ENCODE data around the gene SENP3.

Gene SENP3

DNA sequence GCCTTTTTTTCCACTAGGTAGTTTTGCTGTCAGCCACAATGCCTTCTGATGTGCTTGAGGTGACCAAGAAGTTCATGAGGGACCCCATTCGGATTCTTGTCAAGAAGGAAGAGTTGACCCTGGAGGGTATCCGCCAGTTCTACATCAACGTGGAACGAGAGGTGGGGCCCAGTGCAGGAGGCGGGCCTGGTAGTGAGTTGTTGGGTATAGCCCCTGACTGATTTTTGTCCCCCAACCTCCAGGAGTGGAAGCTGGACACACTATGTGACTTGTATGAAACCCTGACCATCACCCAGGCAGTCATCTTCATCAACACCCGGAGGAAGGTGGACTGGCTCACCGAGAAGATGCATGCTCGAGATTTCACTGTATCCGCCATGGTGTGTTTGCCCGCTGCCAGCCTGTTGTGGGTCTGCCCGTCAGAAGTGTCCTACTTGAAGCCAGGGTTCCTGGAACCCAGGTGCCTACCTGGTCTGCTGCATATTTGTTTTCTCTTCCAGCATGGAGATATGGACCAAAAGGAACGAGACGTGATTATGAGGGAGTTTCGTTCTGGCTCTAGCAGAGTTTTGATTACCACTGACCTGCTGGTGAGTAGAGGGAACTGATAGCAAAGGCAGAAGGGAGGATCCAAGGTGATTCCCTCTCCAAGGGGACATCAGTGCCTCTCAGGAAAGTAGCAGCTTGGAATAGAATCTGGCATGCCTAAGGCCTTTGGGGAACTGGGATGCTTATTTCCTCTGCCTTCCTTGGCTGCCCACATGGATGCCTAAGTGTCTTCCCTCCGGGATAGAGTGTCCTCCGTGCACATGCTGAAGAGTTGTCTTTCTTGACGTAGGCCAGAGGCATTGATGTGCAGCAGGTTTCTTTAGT is 15.8 kb downstream of the SENP3 start:
- DNase-seq, result no peak

DNA sequence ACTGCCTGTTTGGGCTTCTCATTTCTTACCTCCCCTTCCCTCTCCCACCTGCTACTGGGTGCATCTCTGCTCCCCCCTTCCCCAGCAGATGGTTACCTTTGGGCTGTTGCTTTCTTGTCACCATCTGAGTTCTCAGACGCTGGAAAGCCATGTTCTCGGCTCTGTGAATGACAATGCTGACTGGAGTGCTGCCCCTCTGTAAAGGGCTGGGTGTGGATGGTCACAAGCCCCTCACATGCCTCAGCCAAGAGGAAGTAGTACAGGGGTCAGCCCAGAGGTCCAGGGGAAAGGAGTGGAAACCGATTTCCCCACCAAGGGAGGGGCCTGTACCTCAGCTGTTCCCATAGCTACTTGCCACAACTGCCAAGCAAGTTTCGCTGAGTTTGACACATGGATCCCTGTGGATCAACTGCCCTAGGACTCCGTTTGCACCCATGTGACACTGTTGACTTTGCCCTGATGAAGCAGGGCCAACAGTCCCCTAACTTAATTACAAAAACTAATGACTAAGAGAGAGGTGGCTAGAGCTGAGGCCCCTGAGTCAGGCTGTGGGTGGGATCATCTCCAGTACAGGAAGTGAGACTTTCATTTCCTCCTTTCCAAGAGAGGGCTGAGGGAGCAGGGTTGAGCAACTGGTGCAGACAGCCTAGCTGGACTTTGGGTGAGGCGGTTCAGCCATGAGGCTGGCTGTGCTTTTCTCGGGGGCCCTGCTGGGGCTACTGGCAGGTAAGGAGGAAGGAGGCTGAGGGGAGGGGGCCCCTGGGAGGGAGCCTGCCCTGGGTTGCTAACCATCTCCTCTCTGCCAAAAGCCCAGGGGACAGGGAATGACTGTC is 17.5 kb downstream of the SENP3 start, which contains the start of gene CD68:
TSS of gene CD68 (plus strand) at position 638 of the 833 bp plus-strand sequence. CDS start at position 678, 40 bp downstream.
- peak; percentile 92 for DNase-seq

DNA sequence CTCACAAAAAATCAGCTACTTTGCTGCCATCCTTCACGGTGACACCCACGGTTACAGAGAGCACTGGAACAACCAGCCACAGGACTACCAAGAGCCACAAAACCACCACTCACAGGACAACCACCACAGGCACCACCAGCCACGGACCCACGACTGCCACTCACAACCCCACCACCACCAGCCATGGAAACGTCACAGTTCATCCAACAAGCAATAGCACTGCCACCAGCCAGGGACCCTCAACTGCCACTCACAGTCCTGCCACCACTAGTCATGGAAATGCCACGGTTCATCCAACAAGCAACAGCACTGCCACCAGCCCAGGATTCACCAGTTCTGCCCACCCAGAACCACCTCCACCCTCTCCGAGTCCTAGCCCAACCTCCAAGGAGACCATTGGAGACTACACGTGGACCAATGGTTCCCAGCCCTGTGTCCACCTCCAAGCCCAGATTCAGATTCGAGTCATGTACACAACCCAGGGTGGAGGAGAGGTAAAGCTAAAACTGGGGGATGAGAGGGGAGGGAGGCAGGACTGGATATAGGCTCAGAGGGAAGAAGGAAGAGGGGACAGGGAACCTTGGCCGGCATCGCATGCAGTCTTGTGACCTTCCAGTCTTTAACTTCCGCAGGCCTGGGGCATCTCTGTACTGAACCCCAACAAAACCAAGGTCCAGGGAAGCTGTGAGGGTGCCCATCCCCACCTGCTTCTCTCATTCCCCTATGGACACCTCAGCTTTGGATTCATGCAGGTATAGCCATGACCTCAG is 18.3 kb downstream of the SENP3 start:
- DNase-seq, result peak; percentile 60

DNA sequence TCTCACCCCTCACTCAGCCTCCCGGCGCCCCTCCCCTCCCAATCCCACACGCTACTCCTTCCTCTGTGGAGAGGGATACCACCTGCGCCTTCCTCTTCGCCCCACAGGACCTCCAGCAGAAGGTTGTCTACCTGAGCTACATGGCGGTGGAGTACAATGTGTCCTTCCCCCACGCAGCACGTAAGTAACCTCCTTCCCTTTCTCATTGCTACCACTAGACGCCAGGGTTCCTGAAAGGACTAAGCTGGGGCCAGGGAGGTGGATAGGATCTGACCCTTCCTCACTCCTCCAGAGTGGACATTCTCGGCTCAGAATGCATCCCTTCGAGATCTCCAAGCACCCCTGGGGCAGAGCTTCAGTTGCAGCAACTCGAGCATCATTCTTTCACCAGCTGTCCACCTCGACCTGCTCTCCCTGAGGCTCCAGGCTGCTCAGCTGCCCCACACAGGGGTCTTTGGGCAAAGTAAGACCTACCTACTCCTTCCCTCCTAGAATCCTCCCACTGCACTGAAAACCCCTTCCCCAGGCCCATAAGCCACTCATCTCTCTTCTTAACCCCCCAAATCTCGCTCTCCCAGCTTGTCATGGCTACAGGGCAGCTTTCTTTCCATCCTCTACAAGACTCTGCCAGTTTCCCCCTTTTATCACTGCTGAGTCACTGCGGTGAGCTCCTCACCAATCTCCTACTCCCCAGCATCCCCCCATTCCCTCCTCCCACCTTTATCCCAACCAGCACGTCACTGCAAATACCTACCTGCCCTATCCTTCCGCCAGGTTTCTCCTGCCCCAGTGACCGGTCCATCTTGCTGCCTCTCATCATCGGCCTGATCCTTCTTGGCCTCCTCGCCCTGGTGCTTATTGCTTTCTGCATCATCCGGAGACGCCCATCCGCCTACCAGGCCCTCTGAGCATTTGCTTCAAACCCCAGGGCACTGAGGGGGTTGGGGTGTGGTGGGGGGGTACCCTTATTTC is 19.2 kb downstream of the SENP3 start:
- peak; percentile 61 for DNase-seq

DNA sequence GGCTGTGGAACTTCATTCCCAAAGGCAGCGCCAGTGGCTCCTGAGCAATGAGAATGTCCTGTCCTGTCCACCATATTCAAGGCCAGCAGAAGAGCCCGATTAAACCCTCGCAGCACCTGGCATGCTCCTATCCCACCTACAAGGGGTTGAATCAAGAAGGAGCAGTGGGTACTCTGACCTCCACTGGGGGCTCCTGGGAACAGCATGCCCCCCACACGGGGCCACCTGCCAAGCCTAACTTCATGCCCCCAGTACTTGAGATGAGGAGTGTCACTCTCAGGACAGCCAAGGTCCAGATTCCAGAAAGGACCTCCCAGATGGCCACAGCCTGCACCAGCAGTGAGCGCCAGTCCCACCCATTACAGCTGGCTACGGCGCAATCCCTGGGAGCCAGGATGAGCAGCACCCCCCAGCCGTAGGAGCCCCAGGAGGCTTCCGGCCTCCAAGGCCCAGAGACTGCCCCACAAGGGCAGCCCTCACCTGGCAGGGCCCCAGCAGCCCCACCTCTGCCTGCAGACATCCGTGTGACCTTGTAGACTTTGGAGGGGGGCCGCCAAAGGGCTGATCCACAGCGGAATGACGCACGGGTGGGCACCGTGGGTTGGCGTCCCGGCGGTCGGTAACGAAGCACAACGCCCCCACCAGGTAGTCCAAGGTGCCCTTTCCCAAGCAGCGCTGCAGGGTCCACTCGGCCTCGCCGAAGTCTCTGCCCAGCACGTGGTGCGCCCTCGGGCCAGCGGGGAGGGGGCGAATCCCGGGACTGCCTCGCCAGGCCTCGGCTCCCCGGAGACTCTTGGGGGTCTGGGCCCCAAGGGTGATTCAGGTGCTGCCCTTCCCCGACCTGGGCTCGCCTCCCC is 20.9 kb downstream of the SENP3 start:
- no peak for DNase-seq

DNA sequence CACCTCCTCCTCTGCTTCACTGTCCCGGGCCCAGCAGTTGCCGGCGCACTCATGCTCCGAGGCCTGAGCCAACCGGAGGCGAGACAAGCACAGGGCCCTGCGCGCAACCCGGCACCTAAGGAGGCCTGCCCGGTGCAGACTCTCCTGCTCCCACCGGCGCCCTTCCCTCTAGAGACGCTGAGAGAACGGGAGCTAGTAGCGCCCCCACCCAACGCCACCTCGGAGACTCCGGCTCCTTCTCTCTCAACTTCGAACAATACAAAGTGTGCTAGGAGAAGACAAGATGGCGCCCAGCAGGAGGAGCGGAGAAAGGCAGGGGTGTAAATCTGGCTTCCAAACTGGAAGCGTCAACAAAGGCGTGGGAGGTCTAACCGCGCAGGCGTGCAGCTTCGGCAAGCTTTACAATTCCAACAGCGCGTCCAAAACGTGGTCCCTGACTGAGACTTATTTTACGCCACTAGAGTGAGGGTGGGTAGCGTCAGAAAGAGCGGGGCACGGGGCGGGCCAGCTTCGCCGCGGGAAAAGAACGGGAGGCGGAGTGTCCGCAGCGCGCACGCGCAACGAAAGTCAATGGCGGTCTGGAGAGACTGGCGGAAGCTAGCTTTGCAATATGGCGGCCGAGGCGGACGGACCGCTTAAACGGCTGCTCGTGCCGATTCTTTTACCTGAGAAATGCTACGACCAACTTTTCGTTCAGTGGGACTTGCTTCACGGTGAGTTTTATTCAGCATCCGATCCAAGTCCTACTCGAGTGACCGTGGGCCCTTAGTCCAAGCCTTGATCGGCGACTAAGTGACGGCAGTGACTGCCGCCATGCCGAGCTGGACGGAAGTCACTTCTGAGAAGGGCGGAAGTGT is 21.8 kb downstream of the SENP3 start, which contains the start of gene MPDU1:
TSS of gene MPDU1 (plus strand) at position 600 of the 857 bp plus-strand sequence. CDS start at position 611, 11 bp downstream.
- DNase-seq, result peak; percentile 99

DNA sequence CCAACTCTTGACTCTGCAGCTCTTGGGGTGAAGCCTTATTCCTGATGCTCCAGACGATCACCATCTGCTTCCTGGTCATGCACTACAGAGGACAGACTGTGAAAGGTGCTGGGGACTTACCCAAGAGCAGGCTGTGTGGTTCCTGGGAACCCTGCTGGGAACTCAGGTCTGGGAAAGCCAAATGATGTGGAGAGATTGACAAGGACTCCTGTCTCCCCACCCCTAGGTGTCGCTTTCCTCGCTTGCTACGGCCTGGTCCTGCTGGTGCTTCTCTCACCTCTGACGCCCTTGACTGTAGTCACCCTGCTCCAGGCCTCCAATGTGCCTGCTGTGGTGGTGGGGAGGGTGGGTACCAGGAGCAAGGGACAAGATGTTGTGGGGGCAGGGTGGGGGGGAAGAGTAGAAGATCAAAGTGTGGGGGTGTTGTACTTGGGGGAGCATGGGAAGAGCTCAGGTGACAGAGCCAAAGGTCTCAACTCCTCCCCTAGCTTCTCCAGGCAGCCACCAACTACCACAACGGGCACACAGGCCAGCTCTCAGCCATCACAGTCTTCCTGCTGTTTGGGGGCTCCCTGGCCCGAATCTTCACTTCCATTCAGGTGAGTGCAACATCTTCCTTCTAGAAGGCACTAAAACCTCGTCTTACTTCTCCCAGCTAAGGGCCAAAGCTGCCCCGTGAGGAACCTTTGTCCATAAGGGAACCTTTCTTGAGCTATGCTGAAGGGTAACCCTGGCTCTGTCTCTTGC is 25.1 kb downstream of the SENP3 start:
- DNase-seq, result peak; percentile 71

DNA sequence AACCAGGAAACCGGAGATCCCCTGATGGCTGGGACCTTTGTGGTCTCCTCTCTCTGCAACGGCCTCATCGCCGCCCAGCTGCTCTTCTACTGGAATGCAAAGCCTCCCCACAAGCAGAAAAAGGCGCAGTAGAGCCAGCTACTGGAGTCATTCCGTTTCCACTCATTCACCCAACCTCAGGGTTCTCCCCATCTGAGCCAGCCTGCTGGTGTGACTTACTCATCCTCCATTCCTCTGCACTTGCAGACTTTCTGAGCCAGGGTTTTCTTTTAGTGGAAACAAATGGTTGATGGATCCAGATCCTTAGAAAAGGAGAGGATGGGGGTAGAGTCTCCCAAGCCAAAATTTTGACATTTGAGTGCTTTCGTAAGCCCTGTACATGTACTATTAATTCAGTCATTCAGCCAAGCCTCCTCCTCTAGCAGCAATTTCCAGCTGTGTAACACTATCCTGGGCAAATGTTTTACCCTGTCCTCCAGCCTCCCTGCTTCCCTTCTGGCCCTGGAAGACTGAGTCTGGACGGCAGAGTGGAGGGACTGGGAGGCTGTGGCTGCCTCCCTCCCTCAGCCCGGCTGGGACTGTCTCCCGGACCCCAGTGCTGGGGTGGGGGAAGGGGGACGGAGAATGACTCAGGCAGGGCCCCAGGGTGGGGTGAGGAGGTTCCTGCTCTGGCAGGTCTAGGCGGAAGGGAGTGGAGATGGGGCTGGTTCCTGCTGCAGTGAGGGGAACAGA is 25.9 kb downstream of the SENP3 start:
- DNase-seq, result peak; percentile 78

DNA sequence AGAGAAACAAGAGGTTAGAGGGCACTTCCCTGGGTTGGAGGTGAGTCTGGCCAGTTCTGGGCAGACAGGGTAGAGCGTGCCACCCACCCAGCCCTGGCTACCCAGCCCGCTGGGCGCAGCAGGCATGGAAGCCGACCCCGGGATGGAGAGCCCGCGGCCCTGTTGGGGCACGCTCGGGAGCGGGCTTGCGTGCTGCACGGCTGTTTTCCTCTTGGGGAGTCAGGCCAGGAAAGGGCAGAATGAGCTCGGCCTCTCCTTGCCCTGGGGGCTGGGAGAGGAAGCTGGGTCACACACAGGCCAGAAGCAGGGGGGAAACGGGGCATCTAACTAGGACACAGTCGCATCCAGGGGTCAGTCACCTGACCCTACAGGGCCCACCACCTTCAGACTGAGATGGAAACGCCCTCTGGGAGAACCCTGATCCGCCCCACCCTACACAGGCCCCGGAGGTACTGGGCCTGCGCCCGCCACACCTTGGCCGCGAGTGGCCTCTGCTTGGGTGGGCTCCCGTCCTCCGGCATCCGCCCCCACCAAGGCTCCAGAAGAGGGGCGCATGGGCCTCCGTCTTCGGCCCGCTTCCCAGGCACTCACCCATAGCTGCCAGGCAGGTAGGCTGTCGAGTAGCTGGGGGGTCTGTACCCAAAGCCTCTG is 27.0 kb downstream of the SENP3 start:
- DNase-seq, result peak; percentile 57

DNA sequence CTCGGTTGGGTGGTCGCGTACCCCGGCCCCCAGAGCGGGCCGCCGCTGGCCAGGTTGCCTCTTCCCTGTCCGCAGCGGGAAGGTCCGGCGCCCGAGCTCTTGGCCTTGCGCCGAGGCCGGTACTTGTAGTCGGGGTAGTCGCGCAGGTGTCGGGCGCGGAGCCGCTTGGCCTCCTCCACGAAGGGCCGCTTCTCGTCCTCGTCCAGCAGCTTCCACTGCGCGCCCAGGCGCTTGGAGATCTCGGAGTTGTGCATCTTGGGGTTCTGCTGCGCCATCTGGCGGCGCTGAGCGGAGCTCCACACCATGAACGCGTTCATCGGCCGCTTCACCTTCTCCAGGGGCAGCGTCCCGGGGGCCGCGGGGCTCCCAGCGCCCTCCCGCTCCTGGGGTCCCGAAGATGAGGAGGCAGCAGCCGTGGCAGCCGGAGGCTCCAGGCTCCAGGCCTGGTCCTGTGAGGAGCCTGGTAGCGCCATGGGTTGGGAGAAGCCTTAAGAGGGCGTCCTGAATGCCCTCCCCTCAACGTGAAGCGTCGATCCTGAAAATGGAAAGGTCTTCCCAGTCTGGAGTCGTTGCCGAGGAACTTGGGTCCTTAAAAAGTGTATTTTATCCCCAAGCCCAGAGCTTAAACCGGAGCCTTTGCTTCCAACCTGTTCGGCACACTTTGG is 27.6 kb downstream of the SENP3 start:
- peak; percentile 95 for DNase-seq

DNA sequence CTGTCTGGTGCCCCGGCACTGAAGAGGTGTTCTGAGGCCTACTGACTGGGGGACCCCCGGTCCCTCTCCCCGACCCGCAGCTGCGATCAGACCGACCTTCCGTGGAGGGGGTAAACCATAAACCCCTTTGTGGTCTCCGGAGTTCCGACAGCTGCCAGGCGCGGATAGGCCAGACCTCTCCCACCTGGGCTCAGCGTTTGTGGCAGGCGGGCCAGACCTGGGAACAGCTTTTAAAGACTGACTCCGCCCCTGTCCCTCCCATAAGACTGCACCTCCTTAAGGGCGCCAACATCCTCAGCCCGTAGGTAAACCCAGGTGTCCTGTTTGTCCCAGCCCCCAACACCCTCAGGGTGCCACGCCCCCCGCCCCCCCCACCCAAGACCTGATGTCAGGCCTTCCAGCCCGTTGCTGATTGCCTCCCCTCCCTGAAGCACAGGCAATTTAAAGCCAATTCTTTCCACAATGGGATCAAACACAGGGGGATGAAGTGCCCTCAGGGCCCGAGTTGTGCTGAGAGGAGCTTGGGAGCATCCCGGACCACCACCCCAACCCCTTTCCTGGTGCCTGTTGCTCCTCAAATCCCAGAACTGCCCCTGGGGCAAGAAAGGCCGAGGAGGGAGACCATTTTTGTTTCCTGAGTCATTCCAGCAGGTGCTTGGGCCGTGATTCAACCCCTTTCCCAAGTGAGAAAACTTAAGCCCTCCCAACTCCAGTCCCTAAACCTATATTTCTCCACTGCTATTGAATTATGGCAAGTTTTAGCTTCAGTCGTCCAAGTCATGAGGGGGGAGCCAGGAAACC is 28.4 kb downstream of the SENP3 start, which contains the start of gene SOX15:
TSS of gene SOX15 (minus strand) at position 204 of the 801 bp plus-strand sequence. CDS start 418 bp downstream, outside the sequence.
- DNase-seq, result peak; percentile 97

DNA sequence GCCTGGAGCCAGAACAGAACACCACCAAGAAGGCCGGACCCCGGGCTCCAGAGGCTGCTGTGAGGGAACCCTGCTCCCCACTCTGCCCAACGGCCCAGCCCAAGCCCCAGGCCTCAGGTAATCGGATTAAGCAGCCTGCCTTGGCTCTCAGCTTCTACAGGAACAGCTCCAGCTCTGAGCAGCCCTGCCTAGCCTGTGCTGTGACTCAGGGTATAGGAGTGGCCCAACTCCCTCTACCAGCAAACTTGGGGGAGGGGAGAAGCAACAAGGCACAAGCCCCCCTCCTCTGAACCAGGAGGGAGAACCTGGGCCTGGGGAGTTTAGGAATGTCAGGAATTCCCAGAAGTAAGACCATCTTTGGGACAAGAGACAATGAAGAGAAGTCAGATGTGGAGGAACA is 29.0 kb downstream of the SENP3 start:
- peak; percentile 99 for DNase-seq

DNA sequence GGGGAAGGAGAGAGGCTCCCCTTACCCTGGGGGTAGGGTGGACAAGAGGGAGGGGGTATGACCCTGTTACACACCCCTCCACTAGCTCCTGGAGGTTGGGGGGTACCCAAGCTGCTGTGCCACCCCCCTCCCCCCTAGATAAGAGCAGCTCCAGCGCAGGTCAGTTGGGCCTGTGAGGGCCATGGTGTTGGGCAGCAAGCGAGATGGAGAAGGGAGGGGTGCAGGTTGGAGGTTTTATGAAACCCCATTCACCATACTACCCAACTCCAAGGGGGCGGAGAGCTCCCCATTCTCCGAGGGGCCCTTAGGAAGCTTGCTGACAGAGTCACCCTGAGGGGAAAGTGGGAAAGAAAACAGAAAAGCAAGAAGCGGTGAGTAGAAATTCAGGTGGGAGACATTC is 29.9 kb downstream of the SENP3 start:
- DNase-seq, result no peak

DNA sequence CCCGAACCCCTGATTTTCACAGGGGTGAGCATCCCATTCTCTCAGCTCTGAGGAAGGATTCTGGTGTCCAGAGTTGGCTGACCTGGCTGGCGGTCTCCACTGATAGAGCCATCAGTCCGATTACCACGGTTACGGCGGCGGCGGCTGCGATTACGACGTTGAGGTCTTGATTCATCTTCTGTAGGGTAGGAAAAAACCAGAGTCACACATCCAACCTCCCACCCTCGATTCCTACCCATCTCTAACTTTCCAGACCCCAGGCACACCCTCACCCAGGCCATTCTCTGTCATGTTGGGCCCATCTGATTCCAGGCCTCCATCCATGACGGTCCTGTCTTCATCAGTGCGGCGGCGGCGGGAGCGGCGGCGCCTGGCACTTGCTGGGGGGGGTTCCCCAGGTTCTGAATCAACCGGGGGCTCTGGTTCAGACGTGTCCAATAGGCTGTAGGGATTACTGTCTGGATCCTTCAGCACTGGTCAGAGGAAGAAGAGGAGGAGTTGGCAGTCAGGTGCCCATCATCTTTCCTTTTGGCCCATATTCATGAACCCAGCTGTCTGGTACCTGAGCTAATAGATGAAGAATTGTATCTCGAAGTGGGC is 30.8 kb downstream of the SENP3 start:
- no peak for DNase-seq

DNA sequence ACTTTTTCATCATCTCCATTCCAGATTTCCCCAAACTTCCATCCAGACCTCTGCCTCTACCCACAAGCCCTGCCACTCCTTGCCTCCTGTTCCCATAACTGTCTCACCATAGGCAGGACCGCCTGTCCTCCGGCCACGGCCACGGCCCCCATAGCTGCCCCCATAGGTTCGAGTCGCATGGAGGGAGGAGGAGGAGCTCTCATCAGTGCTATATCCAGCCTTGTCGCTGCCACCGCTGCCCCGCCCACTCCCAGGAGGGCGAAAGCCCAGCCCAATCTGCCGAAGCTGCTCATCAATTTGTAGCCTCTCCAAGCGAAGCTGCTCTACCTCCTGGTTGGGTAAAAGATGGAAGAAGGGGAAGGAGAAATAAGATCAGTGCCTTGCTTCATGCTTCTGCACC is 31.6 kb downstream of the SENP3 start:
- peak; percentile 61 for DNase-seq

Measured in islet precursor cell (in vitro differentiated cells).